Fibroblast of lung (primary cell): Measurements from ENCODE around the gene TGIF1.

Source experiments
- EZH2 ChIP-seq: IDR thresholded peaks from 2 replicates; pipeline ENCODE4 v1.5.1; 2012; ENCODE audit warnings: low read length, control low read depth, mild to moderate bottlenecking; ENCODE audit errors: missing control alignments
- TF ChIP-seq, protein P1 (sequence below), 2 donors: IDR thresholded peaks in 1 of 2; conservative IDR thresholded peaks in 1 of 2; 1 replicate in 1 of 2; 2 replicates in 1 of 2; pipeline ENCODE4 v1.5.1; 2011 to 2012; ENCODE audit warnings: low read length in 2 of 2, control low read depth in 1 of 2, inconsistent platforms in 1 of 2, low read depth in 1 of 2, mild to moderate bottlenecking in 1 of 2

DNA sequence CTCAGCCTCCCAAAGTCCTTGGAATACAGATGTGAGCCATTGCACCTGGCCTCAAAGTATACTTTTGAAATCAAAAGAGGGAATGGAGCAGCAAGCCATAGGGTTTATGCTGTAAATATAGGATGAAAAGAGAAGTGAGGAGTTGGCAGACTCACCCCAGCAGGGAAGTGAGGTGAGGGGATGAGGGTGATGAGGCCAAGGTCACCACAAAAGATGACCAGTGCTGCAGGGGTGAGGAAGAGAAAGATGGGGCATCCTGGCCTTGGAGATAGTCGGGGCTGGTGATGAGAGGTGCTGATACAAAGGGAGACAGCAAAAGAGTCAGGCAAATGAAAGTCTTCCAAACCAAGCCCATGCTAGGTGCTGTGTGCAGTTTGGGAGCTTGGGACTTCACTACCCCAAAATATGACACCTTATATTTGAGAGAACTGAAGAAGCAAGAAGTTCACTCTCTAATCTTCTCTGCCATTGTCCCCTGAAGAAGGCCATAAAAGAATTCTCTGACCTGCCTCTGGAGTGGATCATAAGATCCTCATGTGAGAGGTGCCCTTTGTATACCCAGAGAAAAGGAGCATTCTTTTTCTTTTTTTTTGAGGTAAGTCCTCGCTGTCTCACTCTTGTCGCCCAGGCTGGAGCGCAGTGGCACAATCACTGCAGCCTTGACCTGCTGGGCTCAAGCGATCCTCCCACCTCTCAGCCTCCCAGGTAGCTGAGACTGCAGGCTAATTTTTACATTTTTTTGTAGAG is 31.0 kb downstream of the TGIF1 start:
- TF ChIP-seq EZH2: no peak
- TF ChIP-seq, protein P1, sequence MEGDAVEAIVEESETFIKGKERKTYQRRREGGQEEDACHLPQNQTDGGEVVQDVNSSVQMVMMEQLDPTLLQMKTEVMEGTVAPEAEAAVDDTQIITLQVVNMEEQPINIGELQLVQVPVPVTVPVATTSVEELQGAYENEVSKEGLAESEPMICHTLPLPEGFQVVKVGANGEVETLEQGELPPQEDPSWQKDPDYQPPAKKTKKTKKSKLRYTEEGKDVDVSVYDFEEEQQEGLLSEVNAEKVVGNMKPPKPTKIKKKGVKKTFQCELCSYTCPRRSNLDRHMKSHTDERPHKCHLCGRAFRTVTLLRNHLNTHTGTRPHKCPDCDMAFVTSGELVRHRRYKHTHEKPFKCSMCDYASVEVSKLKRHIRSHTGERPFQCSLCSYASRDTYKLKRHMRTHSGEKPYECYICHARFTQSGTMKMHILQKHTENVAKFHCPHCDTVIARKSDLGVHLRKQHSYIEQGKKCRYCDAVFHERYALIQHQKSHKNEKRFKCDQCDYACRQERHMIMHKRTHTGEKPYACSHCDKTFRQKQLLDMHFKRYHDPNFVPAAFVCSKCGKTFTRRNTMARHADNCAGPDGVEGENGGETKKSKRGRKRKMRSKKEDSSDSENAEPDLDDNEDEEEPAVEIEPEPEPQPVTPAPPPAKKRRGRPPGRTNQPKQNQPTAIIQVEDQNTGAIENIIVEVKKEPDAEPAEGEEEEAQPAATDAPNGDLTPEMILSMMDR (conservative IDR thresholded peaks at IDR 0.05 in 1 of 2, IDR thresholded peaks at IDR 0.05 in 1 of 2; ENCODE audit: low read depth in 1 of 2, low read length in 2 of 2): no peak
